ENCODE measurements around the gene CD96. TPM values are rescaled to one million over a fixed set of nuclear protein-coding genes. Genes with fewer than 3 reads are reported as not detected.

CD96 gene, protein sequence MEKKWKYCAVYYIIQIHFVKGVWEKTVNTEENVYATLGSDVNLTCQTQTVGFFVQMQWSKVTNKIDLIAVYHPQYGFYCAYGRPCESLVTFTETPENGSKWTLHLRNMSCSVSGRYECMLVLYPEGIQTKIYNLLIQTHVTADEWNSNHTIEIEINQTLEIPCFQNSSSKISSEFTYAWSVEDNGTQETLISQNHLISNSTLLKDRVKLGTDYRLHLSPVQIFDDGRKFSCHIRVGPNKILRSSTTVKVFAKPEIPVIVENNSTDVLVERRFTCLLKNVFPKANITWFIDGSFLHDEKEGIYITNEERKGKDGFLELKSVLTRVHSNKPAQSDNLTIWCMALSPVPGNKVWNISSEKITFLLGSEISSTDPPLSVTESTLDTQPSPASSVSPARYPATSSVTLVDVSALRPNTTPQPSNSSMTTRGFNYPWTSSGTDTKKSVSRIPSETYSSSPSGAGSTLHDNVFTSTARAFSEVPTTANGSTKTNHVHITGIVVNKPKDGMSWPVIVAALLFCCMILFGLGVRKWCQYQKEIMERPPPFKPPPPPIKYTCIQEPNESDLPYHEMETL
- under 0.01 TPM for total RNA-seq

DNA sequence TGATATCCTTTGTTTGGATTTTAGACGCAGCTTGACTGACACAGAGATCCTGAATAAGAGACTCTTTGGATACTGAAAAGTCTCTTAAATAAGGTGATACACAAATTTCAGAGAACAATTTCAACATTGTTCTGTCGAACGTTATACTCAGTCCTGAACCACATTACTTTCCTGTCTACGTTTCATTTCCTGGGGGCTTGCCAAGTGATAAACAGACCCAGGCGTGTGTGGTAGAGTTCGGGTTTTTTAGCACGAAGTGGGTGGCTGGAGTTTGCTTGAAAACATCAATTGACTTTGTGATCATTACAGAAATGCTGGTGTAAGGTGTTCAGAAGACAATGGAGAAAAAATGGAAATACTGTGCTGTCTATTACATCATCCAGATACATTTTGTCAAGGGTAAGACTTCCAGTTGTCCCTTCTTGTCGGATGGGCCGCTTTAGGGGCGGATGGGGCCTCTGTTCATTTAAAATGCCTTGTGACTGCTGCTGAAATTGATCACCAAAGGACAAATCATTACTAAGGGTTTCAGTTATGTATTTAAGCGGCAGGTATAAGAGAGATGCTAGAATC lies at the start of gene CD96:
TSS of gene CD96 (plus strand) at position 287 of the 573 bp plus-strand sequence. CDS start at position 339, 52 bp downstream.
- no peak within 1 kb of the TSS for H3K27ac ChIP-seq (ENCODE audit: low read depth, low read length)
- H3K27me3 ChIP-seq (ENCODE audit: control insufficient read depth in 3 of 3, insufficient read depth in 3 of 3, low read length in 3 of 3) = no peaks in the 10 kb centered on the region
- no peaks in the 10 kb centered on the region for H3K4me1 ChIP-seq (ENCODE audit: control insufficient read depth in 3 of 3, insufficient read depth in 3 of 3, low read length in 3 of 3)
- H3K4me3 ChIP-seq (ENCODE audit: low read length in 3 of 3) = no peak within 1 kb of the TSS
- no peaks in the 10 kb centered on the region for H3K36me3 ChIP-seq (ENCODE audit: control insufficient read depth in 3 of 3, insufficient read depth in 3 of 3, low read length in 3 of 3)
- no peaks in the 10 kb centered on the region for H3K9me3 ChIP-seq (ENCODE audit: control insufficient read depth in 3 of 3, low read length in 3 of 3)
- no peak within 1 kb of the TSS for H3K9ac ChIP-seq (ENCODE audit: low read depth in 1 of 3, low read length in 3 of 3)

DNA sequence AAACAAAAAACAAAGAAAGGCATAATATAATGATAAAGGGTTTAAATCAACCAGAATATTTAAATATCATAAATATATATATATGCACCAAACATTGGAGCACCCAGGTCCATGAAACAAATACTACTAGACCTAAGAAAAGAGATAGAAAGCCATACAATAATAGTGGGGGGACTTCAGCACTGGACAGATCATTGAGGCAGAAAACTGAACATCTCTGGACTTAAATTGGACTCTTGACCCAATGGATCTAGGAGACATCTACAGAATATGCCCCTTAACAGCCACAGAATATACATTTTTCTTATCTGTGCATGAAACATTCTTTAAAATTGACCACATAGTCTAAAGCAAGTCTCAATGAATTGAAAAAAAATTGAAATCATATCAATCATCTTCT lies 48.7 kb upstream of the CD96 start:
- no peaks in the 10 kb centered on the region for H3K9me3 ChIP-seq (ENCODE audit: control insufficient read depth in 3 of 3, low read length in 3 of 3)
- H3K36me3 ChIP-seq (ENCODE audit: control insufficient read depth in 3 of 3, insufficient read depth in 3 of 3, low read length in 3 of 3) = no peaks in the 10 kb centered on the region
- H3K9ac ChIP-seq (ENCODE audit: low read depth in 1 of 3, low read length in 3 of 3) = no peak overlapping the region
- H3K4me3 ChIP-seq (ENCODE audit: low read length in 3 of 3) = no peak overlapping the region
- H3K27ac ChIP-seq (ENCODE audit: low read depth, low read length) = no peak overlapping the region
- H3K4me1 ChIP-seq (ENCODE audit: control insufficient read depth in 3 of 3, insufficient read depth in 3 of 3, low read length in 3 of 3) = no peaks in the 10 kb centered on the region
- H3K27me3 ChIP-seq (ENCODE audit: control insufficient read depth in 3 of 3, insufficient read depth in 3 of 3, low read length in 3 of 3) = no peaks in the 10 kb centered on the region

DNA sequence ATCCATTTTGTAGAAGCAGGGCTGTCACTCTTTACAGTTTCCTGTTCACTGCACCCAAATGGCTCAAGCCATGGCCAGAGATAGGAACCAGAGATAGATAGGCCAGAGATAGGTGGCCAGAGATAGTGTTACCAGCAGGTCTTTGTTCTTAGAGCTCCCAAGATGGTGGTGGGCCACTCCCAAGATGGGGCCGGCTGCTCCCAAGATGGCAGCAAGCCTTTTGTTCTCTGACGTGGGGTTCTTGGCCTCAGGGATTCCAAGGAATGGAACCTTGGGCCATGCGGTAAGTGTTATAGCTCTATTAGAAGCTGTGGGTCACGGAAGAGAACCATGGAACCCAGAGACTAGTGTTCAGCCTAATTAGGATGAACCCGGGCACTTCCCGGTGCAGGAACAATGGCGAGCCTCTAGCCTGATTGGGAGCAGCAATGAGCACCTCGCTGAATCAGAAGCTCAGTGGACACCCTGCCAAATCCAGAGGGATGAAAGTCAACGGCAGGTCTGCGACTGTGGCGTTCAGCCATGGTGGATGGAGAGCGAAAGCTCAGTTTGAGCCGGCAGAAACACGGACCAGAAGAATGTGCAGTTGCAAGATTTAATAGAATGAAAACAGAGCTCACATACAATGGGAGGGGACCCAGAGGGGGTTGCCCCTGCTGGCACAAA lies 45.0 kb upstream of the CD96 start:
- H3K27ac ChIP-seq (ENCODE audit: low read depth, low read length) = no peak overlapping the region
- H3K4me1 ChIP-seq (ENCODE audit: control insufficient read depth in 3 of 3, insufficient read depth in 3 of 3, low read length in 3 of 3) = no peaks in the 10 kb centered on the region
- H3K36me3 ChIP-seq (ENCODE audit: control insufficient read depth in 3 of 3, insufficient read depth in 3 of 3, low read length in 3 of 3) = no peaks in the 10 kb centered on the region
- H3K9ac ChIP-seq (ENCODE audit: low read depth in 1 of 3, low read length in 3 of 3) = no peak overlapping the region
- no peak overlapping the region for H3K4me3 ChIP-seq (ENCODE audit: low read length in 3 of 3)
- H3K27me3 ChIP-seq (ENCODE audit: control insufficient read depth in 3 of 3, insufficient read depth in 3 of 3, low read length in 3 of 3) = no peaks in the 10 kb centered on the region
- no peaks in the 10 kb centered on the region for H3K9me3 ChIP-seq (ENCODE audit: control insufficient read depth in 3 of 3, low read length in 3 of 3)

DNA sequence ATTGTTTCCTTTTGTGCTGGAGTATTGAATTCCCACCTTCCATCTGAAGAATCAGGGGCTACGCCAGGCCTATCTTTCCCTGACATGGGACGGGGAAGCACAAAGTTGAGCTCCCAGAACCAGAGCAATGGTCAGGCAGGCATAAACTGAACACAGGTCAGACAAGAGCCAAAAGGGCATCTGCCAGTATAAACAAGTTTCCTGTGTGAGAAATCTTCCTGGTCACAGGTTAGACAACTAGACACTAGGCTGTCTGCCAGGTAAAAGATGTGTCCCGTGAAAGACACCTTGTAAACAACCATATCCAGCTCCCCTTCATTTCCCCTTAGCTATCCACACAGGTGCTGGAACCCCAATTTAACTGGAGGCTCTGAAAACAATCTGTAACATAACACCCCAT lies 44.0 kb upstream of the CD96 start:
- Histone ChIP-seq H3K4me1 (ENCODE audit: control insufficient read depth in 3 of 3, insufficient read depth in 3 of 3, low read length in 3 of 3) (no peaks in the 10 kb centered on the region), H3K9me3 (ENCODE audit: control insufficient read depth in 3 of 3, low read length in 3 of 3) (no peaks in the 10 kb centered on the region), H3K36me3 (ENCODE audit: control insufficient read depth in 3 of 3, insufficient read depth in 3 of 3, low read length in 3 of 3) (no peaks in the 10 kb centered on the region), H3K9ac (ENCODE audit: low read depth in 1 of 3, low read length in 3 of 3) (no peak overlapping the region), H3K27ac (ENCODE audit: low read depth, low read length) (no peak overlapping the region), H3K27me3 (ENCODE audit: control insufficient read depth in 3 of 3, insufficient read depth in 3 of 3, low read length in 3 of 3) (no peaks in the 10 kb centered on the region), H3K4me3 (ENCODE audit: low read length in 3 of 3) (no peak overlapping the region)

DNA sequence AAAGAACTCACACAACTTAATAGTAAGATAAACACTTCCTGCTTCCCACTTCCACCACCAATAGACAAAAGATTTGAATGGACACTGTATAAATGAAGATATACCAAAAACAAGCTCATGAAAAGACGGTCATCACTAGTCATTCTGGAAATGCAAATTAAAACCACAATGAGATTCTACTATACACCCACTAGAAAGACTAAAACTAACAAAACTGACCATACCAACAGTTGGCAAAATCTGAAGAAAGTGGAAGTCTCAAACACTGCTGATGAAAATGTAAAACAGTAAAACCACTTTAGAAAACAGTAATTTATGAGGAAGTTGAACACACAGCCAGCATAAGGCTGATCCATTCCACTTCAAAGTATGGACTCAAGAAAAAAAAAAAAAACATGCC lies 35.6 kb upstream of the CD96 start:
- Histone ChIP-seq H3K9ac (ENCODE audit: low read depth in 1 of 3, low read length in 3 of 3) (no peak overlapping the region), H3K4me3 (ENCODE audit: low read length in 3 of 3) (no peak overlapping the region), H3K27ac (ENCODE audit: low read depth, low read length) (no peak overlapping the region), H3K4me1 (ENCODE audit: control insufficient read depth in 3 of 3, insufficient read depth in 3 of 3, low read length in 3 of 3) (no peaks in the 10 kb centered on the region), H3K27me3 (ENCODE audit: control insufficient read depth in 3 of 3, insufficient read depth in 3 of 3, low read length in 3 of 3) (no peaks in the 10 kb centered on the region), H3K36me3 (ENCODE audit: control insufficient read depth in 3 of 3, insufficient read depth in 3 of 3, low read length in 3 of 3) (no peaks in the 10 kb centered on the region), H3K9me3 (ENCODE audit: control insufficient read depth in 3 of 3, low read length in 3 of 3) (no peaks in the 10 kb centered on the region)

DNA sequence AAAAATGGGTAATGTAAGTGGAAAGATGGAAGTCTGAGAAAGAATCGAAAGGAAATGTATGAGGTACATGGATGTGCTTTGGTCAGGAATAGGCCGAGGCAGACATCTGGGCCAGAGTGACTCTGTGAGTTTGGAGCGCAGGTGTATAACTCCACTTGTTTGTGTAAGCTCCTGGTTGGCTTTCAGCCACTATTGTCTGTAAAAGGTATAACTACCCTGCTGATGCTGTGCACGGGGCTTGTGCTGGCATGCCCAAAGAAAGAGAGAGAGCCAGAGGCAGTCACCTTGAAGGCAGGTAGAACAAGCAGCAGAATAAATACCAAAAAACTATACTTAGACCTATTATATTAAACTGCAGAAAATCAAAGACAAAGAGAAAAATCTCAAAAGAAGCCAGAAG lies 32.7 kb upstream of the CD96 start:
- Histone ChIP-seq H3K4me3 (ENCODE audit: low read length in 3 of 3) (no peak overlapping the region), H3K36me3 (ENCODE audit: control insufficient read depth in 3 of 3, insufficient read depth in 3 of 3, low read length in 3 of 3) (no peaks in the 10 kb centered on the region), H3K27ac (ENCODE audit: low read depth, low read length) (no peak overlapping the region), H3K9ac (ENCODE audit: low read depth in 1 of 3, low read length in 3 of 3) (no peak overlapping the region), H3K9me3 (ENCODE audit: control insufficient read depth in 3 of 3, low read length in 3 of 3) (no peaks in the 10 kb centered on the region), H3K4me1 (ENCODE audit: control insufficient read depth in 3 of 3, insufficient read depth in 3 of 3, low read length in 3 of 3) (no peaks in the 10 kb centered on the region), H3K27me3 (ENCODE audit: control insufficient read depth in 3 of 3, insufficient read depth in 3 of 3, low read length in 3 of 3) (no peaks in the 10 kb centered on the region)

DNA sequence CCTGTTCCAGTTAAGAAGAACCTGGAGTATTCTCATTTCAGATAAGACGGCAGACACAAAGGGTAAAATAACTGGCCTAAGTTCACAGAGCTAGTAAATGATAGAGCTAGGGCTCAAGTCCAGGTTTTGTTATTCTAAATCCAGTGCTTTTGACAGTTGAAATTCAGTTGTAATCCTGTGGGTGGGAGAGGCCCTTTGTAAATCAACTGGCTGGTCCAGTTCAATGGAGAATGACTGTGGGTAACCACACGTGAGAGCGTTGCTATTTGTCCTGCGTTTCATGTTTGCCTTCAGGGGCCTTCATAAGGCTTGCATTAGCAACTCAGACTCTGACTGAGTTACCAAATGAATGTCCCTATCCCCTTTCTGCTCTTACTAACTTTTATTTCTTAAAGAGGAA lies 24.2 kb upstream of the CD96 start:
- Histone ChIP-seq H3K36me3 (ENCODE audit: control insufficient read depth in 3 of 3, insufficient read depth in 3 of 3, low read length in 3 of 3) (no peaks in the 10 kb centered on the region), H3K9ac (ENCODE audit: low read depth in 1 of 3, low read length in 3 of 3) (no peak overlapping the region), H3K9me3 (ENCODE audit: control insufficient read depth in 3 of 3, low read length in 3 of 3) (no peaks in the 10 kb centered on the region), H3K4me1 (ENCODE audit: control insufficient read depth in 3 of 3, insufficient read depth in 3 of 3, low read length in 3 of 3) (no peaks in the 10 kb centered on the region), H3K4me3 (ENCODE audit: low read length in 3 of 3) (no peak overlapping the region), H3K27ac (ENCODE audit: low read depth, low read length) (no peak overlapping the region), H3K27me3 (ENCODE audit: control insufficient read depth in 3 of 3, insufficient read depth in 3 of 3, low read length in 3 of 3) (peaks cover 0 to 2% (median 0%) of the 10 kb centered on the region in 3 donors)

DNA sequence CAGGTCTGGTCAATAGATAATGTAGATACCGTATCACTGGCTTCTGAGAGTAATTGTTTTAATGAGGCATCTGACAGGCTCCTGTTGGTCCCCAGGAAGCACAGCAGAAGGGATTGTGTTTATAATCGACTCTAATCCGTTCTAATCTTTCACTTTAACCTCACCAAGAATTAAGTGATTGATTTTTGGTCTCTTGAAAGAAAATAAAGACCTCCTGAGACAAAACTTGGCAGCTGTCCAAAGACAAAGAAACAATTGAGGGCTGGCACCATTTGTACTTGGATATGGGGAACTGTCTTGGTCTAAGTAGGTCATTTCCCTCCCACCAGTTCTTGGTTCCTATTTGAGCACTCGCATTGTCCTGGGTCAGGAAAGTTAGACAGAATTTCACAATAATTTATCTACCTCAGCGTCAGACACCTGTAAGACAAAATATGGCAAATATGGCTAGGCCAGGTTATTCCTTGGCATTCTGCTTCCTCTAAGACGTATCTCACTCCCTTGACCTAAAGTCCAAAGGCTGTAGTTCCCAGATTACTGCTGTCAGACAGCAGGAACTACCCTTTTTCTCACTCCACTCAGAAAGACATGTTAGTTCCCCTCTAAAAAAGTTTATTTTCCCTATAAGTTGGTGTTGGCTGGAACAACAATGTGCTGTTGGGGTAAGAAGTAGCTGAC lies 22.7 kb upstream of the CD96 start:
- no peak overlapping the region for H3K9ac ChIP-seq (ENCODE audit: low read depth in 1 of 3, low read length in 3 of 3)
- no peaks in the 10 kb centered on the region for H3K36me3 ChIP-seq (ENCODE audit: control insufficient read depth in 3 of 3, insufficient read depth in 3 of 3, low read length in 3 of 3)

DNA sequence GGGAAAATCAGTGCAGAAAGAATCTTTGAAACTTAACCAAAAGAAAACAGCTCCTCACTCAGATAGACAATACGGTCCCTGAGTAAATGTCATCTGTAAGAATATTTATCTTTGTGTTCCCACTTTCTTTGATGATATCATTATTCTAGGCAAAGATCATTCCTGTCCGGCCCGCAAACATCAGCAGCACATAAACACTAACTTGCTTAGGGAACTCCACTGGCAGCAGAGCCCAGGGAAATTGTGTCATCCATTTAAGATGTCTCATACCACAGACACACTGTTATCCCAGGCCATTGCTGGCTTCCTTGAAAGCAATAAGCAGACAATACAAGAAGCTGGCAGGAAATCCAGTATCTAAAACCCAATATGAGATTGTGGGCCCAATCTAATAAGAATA lies 20.1 kb upstream of the CD96 start:
- no peak overlapping the region for H3K9ac ChIP-seq (ENCODE audit: low read depth in 1 of 3, low read length in 3 of 3)
- no peaks in the 10 kb centered on the region for H3K36me3 ChIP-seq (ENCODE audit: control insufficient read depth in 3 of 3, insufficient read depth in 3 of 3, low read length in 3 of 3)
- peaks cover 0 to 2% (median 0%) of the 10 kb centered on the region in 3 donors for H3K27me3 ChIP-seq (ENCODE audit: control insufficient read depth in 3 of 3, insufficient read depth in 3 of 3, low read length in 3 of 3)
- H3K9me3 ChIP-seq (ENCODE audit: control insufficient read depth in 3 of 3, low read length in 3 of 3) = no peaks in the 10 kb centered on the region
- H3K4me3 ChIP-seq (ENCODE audit: low read length in 3 of 3) = no peak overlapping the region
- no peaks in the 10 kb centered on the region for H3K4me1 ChIP-seq (ENCODE audit: control insufficient read depth in 3 of 3, insufficient read depth in 3 of 3, low read length in 3 of 3)
- H3K27ac ChIP-seq (ENCODE audit: low read depth, low read length) = no peak overlapping the region

More for the DNA sequence above, 22.7 kb upstream of the CD96 start:
- H3K4me1 ChIP-seq (ENCODE audit: control insufficient read depth in 3 of 3, insufficient read depth in 3 of 3, low read length in 3 of 3) = no peaks in the 10 kb centered on the region
- peaks cover 0 to 2% (median 0%) of the 10 kb centered on the region in 3 donors for H3K27me3 ChIP-seq (ENCODE audit: control insufficient read depth in 3 of 3, insufficient read depth in 3 of 3, low read length in 3 of 3)
- H3K4me3 ChIP-seq (ENCODE audit: low read length in 3 of 3) = no peak overlapping the region
- H3K9me3 ChIP-seq (ENCODE audit: control insufficient read depth in 3 of 3, low read length in 3 of 3) = no peaks in the 10 kb centered on the region
- H3K27ac ChIP-seq (ENCODE audit: low read depth, low read length) = no peak overlapping the region

Measured in skeletal muscle tissue (tissue), 4 donors.